Mucosa of descending colon (tissue), 3 donors: Measurements from ENCODE around the gene ZFP36L1. TPM values are rescaled to one million over a fixed set of nuclear protein-coding genes. Genes with fewer than 3 reads are reported as not detected.

Experiments used
- ATAC-seq: fragments of 200-7000 bp; cut with Tn5 transposase; one replicate; pipeline ENCODE4 v1.9.1; 2020; ENCODE audit warnings: mild to moderate bottlenecking, moderate library complexity
- DNase-seq, 3 donors: peaks; one replicate each; pipeline ENCODE4 v3.0.0-alpha.2; 2020
- H3K36me3 ChIP-seq: fragments of 200-600 bp; one replicate; pipeline ENCODE4 v1.8.0; 2021; ENCODE audit warnings: low read depth, mild to moderate bottlenecking
- H3K4me1 ChIP-seq: fragments of 200-600 bp; one replicate; pipeline ENCODE4 v1.8.0; 2021; ENCODE audit warnings: low read depth, mild to moderate bottlenecking
- H3K4me3 ChIP-seq: fragments of 200-600 bp; one replicate; pipeline ENCODE4 v1.8.0; 2021; ENCODE audit warnings: mild to moderate bottlenecking
- H3K9me3 ChIP-seq: fragments of 200-600 bp; one replicate; pipeline ENCODE4 v1.8.0; 2021; ENCODE audit warnings: mild to moderate bottlenecking
- CTCF ChIP-seq: fragments of 200-600 bp; IDR thresholded peaks from one replicate; pipeline ENCODE4 v1.8.0; 2022; ENCODE audit warnings: antibody characterized with exemption, mild to moderate bottlenecking
- intact Hi-C, 2 donors: fragments of 100-400 bp; cut with DNase I in 1 of 2; cut with micrococcal nuclease in 1 of 2; formaldehyde crosslinking; loops; one replicate each; pipeline versions ENCODE4 v1.11.0 to v1.11.1; 2022; cut with DNase I, micrococcal nuclease
- total RNA-seq, 3 donors: library from RNA; stranded (reverse); fragmentation: NEBNext Ultra II Directional in 2 of 3; extraction: Animal tissue kit (Norgen Biotek cat#: 25700) in 2 of 3; gene quantifications; one replicate each; pipeline versions ENCODE4 v1.2.1 to v1.2.4, GENCODE V29; 2021 to 2023
- donor health status: DM: no; HTN: no; CAD: no; lungs with moderate emphysema.
- donor health status: DM: no; HTN: no; CAD: no.
- donor health status: DM: no; HTN: yes; CAD: no.

ZFP36L1 gene
- total RNA-seq, 3 donors from 2014 or later = 79.8 to 472 (median 103) TPM

- peaks cover 49% of the 10 kb centered on the region for H3K4me1 ChIP-seq
- H3K4me3 ChIP-seq = no peak overlapping the region
- ATAC-seq (peak; percentile 0), DNase-seq (no peak)
- H3K9me3 ChIP-seq = no peaks in the 10 kb centered on the region
- no peak for TF ChIP-seq CTCF
- intact Hi-C loops = loop anchor here (5.0 to 10.0 kb wide), 4 partner anchors 561 to 873 kb away; no protein-coding TSS in a partner anchor
- no peaks in the 10 kb centered on the region for H3K36me3 ChIP-seq
These were observed 22.7 kb upstream of the ZFP36L1 start for GRCh38 chr14:68815298-68816182.

- peak; percentile 64 to 75 (median 71) for DNase-seq
- TF ChIP-seq CTCF = no peak
- intact Hi-C loops = loop anchor here (5.0 to 10.0 kb wide), 4 partner anchors 560 to 872 kb away; no protein-coding TSS in a partner anchor
- Histone ChIP-seq H3K36me3 (no peaks in the 10 kb centered on the region), H3K9me3 (no peaks in the 10 kb centered on the region), H3K4me1 (peaks cover 45% of the 10 kb centered on the region), H3K4me3 (no peak overlapping the region)
- ATAC-seq = peak; percentile 17
These were observed 21.9 kb upstream of the ZFP36L1 start for GRCh38 chr14:68814539-68815297.

GRCh38 chr14:68814238-68814538 is 21.3 kb upstream of the ZFP36L1 start:
- H3K9me3 ChIP-seq = no peaks in the 10 kb centered on the region
- no peak overlapping the region for H3K4me3 ChIP-seq
- intact Hi-C loops = loop anchor here (10.0 kb wide), 3 partner anchors 559 to 869 kb away; no protein-coding TSS in a partner anchor
- no peak for TF ChIP-seq CTCF
- ATAC-seq = no peak
- H3K4me1 ChIP-seq = peaks cover 41% of the 10 kb centered on the region
- H3K36me3 ChIP-seq = no peaks in the 10 kb centered on the region
- DNase-seq = no peak

GRCh38 chr14:68813318-68813838 is 20.5 kb upstream of the ZFP36L1 start:
- Histone ChIP-seq H3K4me3 (no peak overlapping the region), H3K4me1 (peaks cover 38% of the 10 kb centered on the region), H3K9me3 (no peaks in the 10 kb centered on the region), H3K36me3 (no peaks in the 10 kb centered on the region)
- DNase-seq = peak in 1 of 3 donors; percentile 4
- no peak for TF ChIP-seq CTCF
- intact Hi-C loops = loop anchor here (10.0 kb wide), 3 partner anchors 559 to 869 kb away; no protein-coding TSS in a partner anchor
- no peak for ATAC-seq

DNA sequence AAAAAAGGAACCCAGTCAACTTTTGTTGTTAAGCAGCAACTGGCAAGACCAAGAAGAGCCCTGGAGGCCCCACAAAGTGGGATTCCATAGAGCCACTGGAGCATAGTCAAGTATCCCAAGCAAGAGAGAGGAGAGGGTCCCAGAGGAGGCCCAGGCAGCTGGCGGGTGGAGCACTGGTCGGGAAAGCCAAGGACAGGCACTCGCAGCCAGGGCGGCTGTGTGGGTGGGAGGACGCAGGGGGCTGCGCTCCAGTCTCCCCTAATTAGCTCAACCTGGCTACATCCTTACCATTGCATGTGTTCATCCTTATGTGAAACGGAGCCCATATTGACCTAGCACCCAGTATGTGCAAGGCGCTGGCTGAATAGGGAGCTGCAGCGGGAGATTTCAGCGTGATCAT is 18.3 kb upstream of the ZFP36L1 start:
- peaks cover 45% of the 10 kb centered on the region for H3K4me1 ChIP-seq
- DNase-seq (no peak), ATAC-seq (no peak)
- no peak for TF ChIP-seq CTCF
- intact Hi-C loops = loop anchor here (10.0 kb wide), 3 partner anchors 556 to 866 kb away; no protein-coding TSS in a partner anchor
- no peaks in the 10 kb centered on the region for H3K9me3 ChIP-seq
- H3K4me3 ChIP-seq = no peak overlapping the region
- no peaks in the 10 kb centered on the region for H3K36me3 ChIP-seq
